AG04450 (cell line): Measurements from ENCODE around the gene CANT1. TPM values are rescaled to one million over a fixed set of nuclear protein-coding genes. Genes with fewer than 3 reads are reported as not detected.

Experiments
- CTCF ChIA-PET: fragments of 300-600, 350-600 bp; formaldehyde crosslinking; extraction: SDS; loops from one replicate; lab custom pipeline; 2022; ENCODE audit warnings: antibody characterized with exemption, inconsistent platforms; lab: Charles Lee
- POLR2A ChIA-PET: fragments of 350-600 bp; formaldehyde crosslinking; extraction: SDS; loops from one replicate; lab custom pipeline; 2021; ENCODE audit warnings: antibody characterized with exemption, inconsistent platforms; lab: Yijun Ruan, JAX
- DNase-seq: peaks from one replicate; pipeline ENCODE4 v3.0.0-alpha.2; 2011; ENCODE audit warnings: low read depth, low spot score
- H3K27ac ChIP-seq: one replicate; pipeline ENCODE4 v1.5.1; 2012; ENCODE audit warnings: low read depth, low read length, control low read depth
- H3K27me3 ChIP-seq: one replicate; pipeline ENCODE4 v1.6.0; 2012; ENCODE audit warnings: low read length; ENCODE audit not compliant: control insufficient read depth, insufficient read depth
- H3K4me3 ChIP-seq: 2 replicates; pipeline ENCODE4 v1.5.1; 2011; ENCODE audit warnings: mild to moderate bottlenecking, low read depth, low read length, control low read depth
- H3K9me3 ChIP-seq: 2 replicates; pipeline ENCODE4 v1.5.1; 2012; ENCODE audit warnings: low read length; ENCODE audit not compliant: control insufficient read depth, insufficient read depth
- CTCF ChIP-seq: IDR thresholded peaks from 2 replicates; pipeline ENCODE4 v1.5.1; 2011; ENCODE audit warnings: low read depth, low read length, control low read depth, inconsistent platforms
- polyA plus RNA-seq: library from polyadenylated mRNA; depleted of rRNA; stranded (reverse); fragments of >200 nt; gene quantifications from 2 replicates; pipeline ENCODE4 v1.2.3, GENCODE V29; 2011

Gene CANT1
- polyA plus RNA-seq, 1 experiment = 61.6 TPM

GRCh38 chr17:78990349-78991016 lies 19.1 kb downstream of the CANT1 start:
- DNase-seq = no peak
- Histone ChIP-seq H3K4me3 (no peak overlapping the region), H3K9me3 (peaks cover 19% of the 10 kb centered on the region; the same call in 1 of the 2 replicates), H3K27ac (no peak overlapping the region), H3K27me3 (no peaks in the 10 kb centered on the region)
- TF ChIP-seq CTCF = no peak
- ChIA-PET POLR2A (no interaction called here), CTCF (interaction anchor here (0.9 to 2.3 kb wide), 2 partner anchors 55 to 100 kb away, joined by 3 to 7 read pairs; no protein-coding TSS in a partner anchor)

- H3K9me3 ChIP-seq = peaks cover 6% of the 10 kb centered on the region; the same call in 1 of the 2 replicates
- H3K4me3 ChIP-seq = no peak overlapping the region
- H3K27ac ChIP-seq = no peak overlapping the region
- DNase-seq = no peak
- no peaks in the 10 kb centered on the region for H3K27me3 ChIP-seq
- POLR2A ChIA-PET = no interaction called here
- CTCF ChIA-PET = interaction anchor here (1.2 to 2.3 kb wide), 2 partner anchors 57 to 122 kb away, joined by 3 to 7 read pairs; no protein-coding TSS in a partner anchor
- no peak for TF ChIP-seq CTCF
These were observed 21.4 kb downstream of the CANT1 start for GRCh38 chr17:78988152-78988551.

GRCh38 chr17:78986649-78987328 lies 22.8 kb downstream of the CANT1 start:
- CTCF ChIA-PET = interaction anchor here (0.6 to 1.5 kb wide), 3 partner anchors 101 to 121 kb away, joined by 3 to 5 read pairs (median 3); no protein-coding TSS in a partner anchor
- POLR2A ChIA-PET = interaction anchor here (0.7 to 1.0 kb wide), 2 partner anchors 52 to 147 kb away, joined by 3 to 4 read pairs; no protein-coding TSS in a partner anchor
- H3K27me3 ChIP-seq = no peaks in the 10 kb centered on the region
- H3K27ac ChIP-seq = peak overlapping the region; percentile 71
- H3K9me3 ChIP-seq = peaks cover 6% of the 10 kb centered on the region; the same call in 1 of the 2 replicates
- no peak for DNase-seq
- no peak for TF ChIP-seq CTCF
- H3K4me3 ChIP-seq = peak overlapping the region; percentile 34

- H3K27ac ChIP-seq = peak overlapping the region; percentile 71
- CTCF ChIA-PET = interaction anchor here (1.5 kb wide), 1 partner anchor 121 kb away, joined by 5 read pairs; no protein-coding TSS in a partner anchor
- POLR2A ChIA-PET = interaction anchor here (1.0 kb wide), 1 partner anchor 52 kb away, joined by 4 read pairs; no protein-coding TSS in a partner anchor
- TF ChIP-seq CTCF = peak; percentile 22; the same call in 1 of the 2 replicates
- H3K9me3 ChIP-seq = peaks cover 6% of the 10 kb centered on the region; the same call in 1 of the 2 replicates
- DNase-seq = no peak
- no peaks in the 10 kb centered on the region for H3K27me3 ChIP-seq
- H3K4me3 ChIP-seq = no peak overlapping the region
These were observed 23.4 kb downstream of the CANT1 start for GRCh38 chr17:78986048-78986648.
